GM23338 (cell line): ENCODE data around the gene RNH1. TPM values are rescaled to one million over a fixed set of nuclear protein-coding genes. Genes with fewer than 3 reads are reported as not detected.

Experiments
- ATAC-seq: fragments of 200-7000 bp; cut with Tn5 transposase; 3 replicates; pipeline ENCODE4 v1.9.1; 2020
- DNase-seq: peaks from one replicate; pipeline ENCODE4 v3.0.0-alpha.2; 2015; ENCODE audit warnings: low spot score
- H2AFZ ChIP-seq: fragments of 200-600 bp; sonication (generic); 2 replicates; pipeline ENCODE4 v1.8.0; 2016; ENCODE audit warnings: antibody characterized with exemption, mild to moderate bottlenecking, moderate library complexity
- H3F3A ChIP-seq: fragments of 200-600 bp; sonication (generic); replicated peaks from 2 replicates; pipeline ENCODE4 v1.8.0; 2017; ENCODE audit warnings: antibody characterized with exemption, mixed run types, low read depth
- H3K27ac ChIP-seq: fragments of 200-600 bp; sonication (generic); 2 replicates; pipeline ENCODE4 v1.6.1; 2016; ENCODE audit warnings: low read depth
- H3K27me3 ChIP-seq: fragments of 200-600 bp; sonication (generic); 2 replicates; pipeline ENCODE4 v1.8.0; 2016; ENCODE audit warnings: mild to moderate bottlenecking, mixed run types, moderate library complexity; ENCODE audit not compliant: insufficient read depth
- H3K36me3 ChIP-seq: fragments of 200-600 bp; sonication (generic); 2 replicates; pipeline ENCODE4 v1.8.0; 2016; ENCODE audit warnings: mild to moderate bottlenecking; ENCODE audit not compliant: insufficient read depth
- H3K4me1 ChIP-seq: fragments of 200-600 bp; sonication (generic); 2 replicates; pipeline ENCODE4 v1.8.0; 2016; ENCODE audit warnings: mild to moderate bottlenecking, moderate library complexity; ENCODE audit not compliant: insufficient read depth
- H3K4me2 ChIP-seq: fragments of 200-600 bp; sonication (generic); 2 replicates; pipeline ENCODE4 v1.7.1; 2017; ENCODE audit warnings: mixed run types
- H3K4me3 ChIP-seq: fragments of 200-600 bp; sonication (generic); 2 replicates; pipeline ENCODE4 v1.6.1; 2016; ENCODE audit warnings: mixed run types
- H3K79me2 ChIP-seq: fragments of 200-600 bp; sonication (generic); replicated peaks from 2 replicates; pipeline ENCODE4 v1.8.0; 2017; ENCODE audit warnings: mild to moderate bottlenecking; ENCODE audit not compliant: insufficient read depth
- H3K9me2 ChIP-seq: fragments of 200-600 bp; sonication (generic); 2 replicates; pipeline ENCODE4 v1.8.0; 2017; ENCODE audit not compliant: insufficient read depth
- H4K20me1 ChIP-seq: fragments of 200-600 bp; sonication (generic); replicated peaks from 2 replicates; pipeline ENCODE4 v1.8.0; 2017; ENCODE audit warnings: mild to moderate bottlenecking; ENCODE audit not compliant: insufficient read depth
- H3K27ac Mint-ChIP-seq: 2 replicates; pipeline ENCODE4 v1.8.0; 2020; ENCODE audit warnings: inconsistent platforms, mild to moderate bottlenecking, moderate library complexity, mixed read lengths
- H3K27me3 Mint-ChIP-seq: 3 replicates; pipeline ENCODE4 v1.8.0; 2022; ENCODE audit warnings: low read depth, mild to moderate bottlenecking, moderate library complexity, mixed read lengths, inconsistent platforms; ENCODE audit not compliant: insufficient read depth, poor library complexity
- H3K36me3 Mint-ChIP-seq: 3 replicates; pipeline ENCODE4 v1.8.0; 2021; ENCODE audit warnings: low read depth, mild to moderate bottlenecking, inconsistent platforms, moderate library complexity, mixed read lengths
- H3K4me1 Mint-ChIP-seq: 3 replicates; pipeline ENCODE4 v1.8.0; 2020; ENCODE audit warnings: mild to moderate bottlenecking, inconsistent platforms, mixed read lengths
- H3K4me3 Mint-ChIP-seq: 3 replicates; pipeline ENCODE4 v1.8.0; 2021; ENCODE audit warnings: moderate library complexity, mild to moderate bottlenecking, inconsistent platforms, mixed read lengths
- H3K9me3 Mint-ChIP-seq: 3 replicates; pipeline ENCODE4 v1.8.0; 2020; ENCODE audit warnings: moderate library complexity, mild to moderate bottlenecking, inconsistent platforms, mixed read lengths
- CREB1 ChIP-seq: fragments of 250-450 bp; sonication (Bioruptor Pico); IDR thresholded peaks from 2 replicates; pipeline ENCODE4 v1.5.0; 2020; ENCODE audit warnings: low read depth, mild to moderate bottlenecking, moderate library complexity
- EZH2phosphoT487 ChIP-seq: fragments of 200-600 bp; sonication (generic); IDR thresholded peaks from one replicate; pipeline ENCODE4 v1.8.1; 2018; ENCODE audit warnings: antibody characterized with exemption; ENCODE audit not compliant: unreplicated experiment
- JUNB ChIP-seq: IDR thresholded peaks from one replicate; pipeline ENCODE4 v1.6.1; 2016; ENCODE audit warnings: antibody characterized with exemption; ENCODE audit not compliant: unreplicated experiment
- NANOG ChIP-seq: IDR thresholded peaks from 2 replicates; pipeline ENCODE4 v1.6.1; 2016; ENCODE audit warnings: antibody characterized with exemption, borderline replicate concordance
- ZNF331 ChIP-seq: fragments of 250-450 bp; sonication (Bioruptor Pico); IDR thresholded peaks from 2 replicates; pipeline ENCODE4 v1.5.0; 2020; ENCODE audit warnings: low read depth, mild to moderate bottlenecking, moderate library complexity
- polyA plus RNA-seq: library from polyadenylated mRNA; unstranded; fragments of >200 nt; fragmentation: Nextera tagmentation; extraction: Ambion mirVana; gene quantifications from 2 replicates; pipeline ENCODE4 v1.2.1, GENCODE V29; 2016
- total RNA-seq: library from RNA; depleted of rRNA; stranded (reverse); fragments of >200 nt; shearing (Covaris generic); gene quantifications from 2 replicates; pipeline ENCODE4 v1.2.3, GENCODE V29; 2014
- TF ChIP-seq, protein P1 (sequence below): fragments of 250-450 bp; sonication (Bioruptor Pico); IDR thresholded peaks from 2 replicates; pipeline ENCODE4 v1.5.0; 2020; ENCODE audit warnings: mild to moderate bottlenecking, moderate library complexity
- TF ChIP-seq, protein P2 (sequence below), 2 experiments: fragments of 200-600 bp in 1 of 2; sonication (generic) in 1 of 2; conservative IDR thresholded peaks; 2 replicates each; pipeline versions ENCODE4 v1.5.1 to v1.6.1; 2016 to 2017; ENCODE audit warnings: antibody characterized with exemption in 2 of 2, low read depth in 2 of 2, mild to moderate bottlenecking in 2 of 2, moderate library complexity in 1 of 2
- TF ChIP-seq, protein P3 (sequence below): IDR thresholded peaks from one replicate; pipeline ENCODE4 v1.6.1; 2018; ENCODE audit warnings: antibody characterized with exemption; ENCODE audit not compliant: unreplicated experiment

RNH1 gene
- total and polyA plus RNA-seq, 2 experiments from 2014 or later: 33.3 to 56.3 TPM

DNA sequence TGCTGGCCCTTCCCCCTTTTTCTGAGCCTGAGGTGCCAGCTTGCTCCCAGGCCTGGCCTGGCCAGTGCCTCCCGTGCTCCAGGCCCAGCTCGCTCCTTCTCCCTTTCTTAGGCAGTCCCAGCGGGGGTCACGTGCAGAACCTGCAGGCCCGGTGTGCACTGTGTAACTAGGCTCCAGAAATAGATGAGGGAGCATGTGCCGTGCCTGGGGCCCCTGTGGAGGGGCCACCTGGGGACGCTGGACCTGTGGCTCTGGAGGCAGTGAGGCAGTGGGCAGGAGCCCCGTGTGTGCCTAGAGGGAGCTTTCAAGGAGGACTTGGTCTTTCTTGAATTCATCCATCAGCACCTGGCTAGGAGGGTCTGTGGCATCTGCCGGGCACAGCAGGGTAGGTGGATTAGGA, 45.4 kb downstream of the RNH1 start (continued):
- TF ChIP-seq, protein P1, sequence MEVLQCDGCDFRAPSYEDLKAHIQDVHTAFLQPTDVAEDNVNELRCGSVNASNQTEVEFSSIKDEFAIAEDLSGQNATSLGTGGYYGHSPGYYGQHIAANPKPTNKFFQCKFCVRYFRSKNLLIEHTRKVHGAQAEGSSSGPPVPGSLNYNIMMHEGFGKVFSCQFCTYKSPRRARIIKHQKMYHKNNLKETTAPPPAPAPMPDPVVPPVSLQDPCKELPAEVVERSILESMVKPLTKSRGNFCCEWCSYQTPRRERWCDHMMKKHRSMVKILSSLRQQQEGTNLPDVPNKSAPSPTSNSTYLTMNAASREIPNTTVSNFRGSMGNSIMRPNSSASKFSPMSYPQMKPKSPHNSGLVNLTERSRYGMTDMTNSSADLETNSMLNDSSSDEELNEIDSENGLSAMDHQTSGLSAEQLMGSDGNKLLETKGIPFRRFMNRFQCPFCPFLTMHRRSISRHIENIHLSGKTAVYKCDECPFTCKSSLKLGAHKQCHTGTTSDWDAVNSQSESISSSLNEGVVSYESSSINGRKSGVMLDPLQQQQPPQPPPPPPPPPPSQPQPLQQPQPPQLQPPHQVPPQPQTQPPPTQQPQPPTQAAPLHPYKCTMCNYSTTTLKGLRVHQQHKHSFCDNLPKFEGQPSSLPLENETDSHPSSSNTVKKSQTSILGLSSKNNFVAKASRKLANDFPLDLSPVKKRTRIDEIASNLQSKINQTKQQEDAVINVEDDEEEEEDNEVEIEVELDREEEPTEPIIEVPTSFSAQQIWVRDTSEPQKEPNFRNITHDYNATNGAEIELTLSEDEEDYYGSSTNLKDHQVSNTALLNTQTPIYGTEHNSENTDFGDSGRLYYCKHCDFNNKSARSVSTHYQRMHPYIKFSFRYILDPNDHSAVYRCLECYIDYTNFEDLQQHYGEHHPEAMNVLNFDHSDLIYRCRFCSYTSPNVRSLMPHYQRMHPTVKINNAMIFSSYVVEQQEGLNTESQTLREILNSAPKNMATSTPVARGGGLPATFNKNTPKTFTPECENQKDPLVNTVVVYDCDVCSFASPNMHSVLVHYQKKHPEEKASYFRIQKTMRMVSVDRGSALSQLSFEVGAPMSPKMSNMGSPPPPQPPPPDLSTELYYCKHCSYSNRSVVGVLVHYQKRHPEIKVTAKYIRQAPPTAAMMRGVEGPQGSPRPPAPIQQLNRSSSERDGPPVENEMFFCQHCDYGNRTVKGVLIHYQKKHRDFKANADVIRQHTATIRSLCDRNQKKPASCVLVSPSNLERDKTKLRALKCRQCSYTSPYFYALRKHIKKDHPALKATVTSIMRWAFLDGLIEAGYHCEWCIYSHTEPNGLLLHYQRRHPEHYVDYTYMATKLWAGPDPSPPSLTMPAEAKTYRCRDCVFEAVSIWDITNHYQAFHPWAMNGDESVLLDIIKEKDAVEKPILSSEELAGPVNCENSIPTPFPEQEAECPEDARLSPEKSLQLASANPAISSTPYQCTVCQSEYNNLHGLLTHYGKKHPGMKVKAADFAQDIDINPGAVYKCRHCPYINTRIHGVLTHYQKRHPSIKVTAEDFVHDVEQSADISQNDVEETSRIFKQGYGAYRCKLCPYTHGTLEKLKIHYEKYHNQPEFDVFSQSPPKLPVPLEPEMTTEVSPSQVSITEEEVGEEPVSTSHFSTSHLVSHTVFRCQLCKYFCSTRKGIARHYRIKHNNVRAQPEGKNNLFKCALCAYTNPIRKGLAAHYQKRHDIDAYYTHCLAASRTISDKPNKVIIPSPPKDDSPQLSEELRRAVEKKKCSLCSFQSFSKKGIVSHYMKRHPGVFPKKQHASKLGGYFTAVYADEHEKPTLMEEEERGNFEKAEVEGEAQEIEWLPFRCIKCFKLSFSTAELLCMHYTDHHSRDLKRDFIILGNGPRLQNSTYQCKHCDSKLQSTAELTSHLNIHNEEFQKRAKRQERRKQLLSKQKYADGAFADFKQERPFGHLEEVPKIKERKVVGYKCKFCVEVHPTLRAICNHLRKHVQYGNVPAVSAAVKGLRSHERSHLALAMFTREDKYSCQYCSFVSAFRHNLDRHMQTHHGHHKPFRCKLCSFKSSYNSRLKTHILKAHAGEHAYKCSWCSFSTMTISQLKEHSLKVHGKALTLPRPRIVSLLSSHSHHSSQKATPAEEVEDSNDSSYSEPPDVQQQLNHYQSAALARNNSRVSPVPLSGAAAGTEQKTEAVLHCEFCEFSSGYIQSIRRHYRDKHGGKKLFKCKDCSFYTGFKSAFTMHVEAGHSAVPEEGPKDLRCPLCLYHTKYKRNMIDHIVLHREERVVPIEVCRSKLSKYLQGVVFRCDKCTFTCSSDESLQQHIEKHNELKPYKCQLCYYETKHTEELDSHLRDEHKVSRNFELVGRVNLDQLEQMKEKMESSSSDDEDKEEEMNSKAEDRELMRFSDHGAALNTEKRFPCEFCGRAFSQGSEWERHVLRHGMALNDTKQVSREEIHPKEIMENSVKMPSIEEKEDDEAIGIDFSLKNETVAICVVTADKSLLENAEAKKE (CRISPR knock-in tag): no peak

DNA sequence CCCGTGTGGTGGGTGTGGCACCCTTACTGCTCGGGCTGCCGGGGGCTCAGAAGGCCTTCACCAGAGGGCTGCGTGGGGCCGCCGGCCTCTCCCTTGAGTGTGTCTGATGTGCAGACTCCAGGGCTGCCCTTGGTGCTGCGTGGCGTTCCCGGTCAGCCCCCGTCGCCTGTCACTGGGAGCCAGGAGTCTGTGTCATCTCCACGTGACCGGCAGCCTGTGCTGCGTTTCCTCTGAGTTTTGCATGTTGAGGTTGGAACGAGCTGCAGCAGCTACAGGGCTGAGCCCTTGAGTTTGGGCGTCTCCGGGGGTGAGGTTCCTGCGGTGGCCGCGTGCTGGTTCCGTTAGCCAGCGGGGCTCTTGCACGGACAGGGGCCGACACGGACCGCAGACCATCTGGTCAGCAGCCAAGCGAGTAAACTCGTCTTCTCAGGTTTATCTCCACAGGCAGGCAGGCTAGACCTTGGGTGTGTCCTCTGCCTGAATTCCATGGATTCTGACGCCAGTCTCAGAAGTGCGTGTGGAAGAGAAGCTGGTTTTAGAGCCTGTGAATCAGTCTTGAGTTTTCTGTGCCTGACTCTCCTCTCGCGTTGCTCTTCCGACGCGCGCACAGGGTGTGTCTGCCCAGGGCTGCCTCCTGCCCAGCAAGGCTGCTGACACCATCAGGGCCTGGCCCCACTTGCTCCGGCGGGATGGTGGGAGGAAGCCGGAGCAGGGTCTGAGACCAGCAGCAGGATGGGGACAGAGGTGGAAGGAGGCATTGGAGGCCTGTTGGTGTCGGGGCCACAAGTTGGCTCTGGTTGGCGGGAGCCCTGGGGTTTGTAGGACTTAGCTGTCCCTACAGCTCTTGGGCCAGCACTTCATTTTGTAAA, 46.5 kb downstream of the RNH1 start:
- Histone ChIP-seq H3K79me2 (peaks cover 47% of the 10 kb centered on the region), H3K9me2 (no peaks in the 10 kb centered on the region), H3K4me3 (no peak overlapping the region), H3F3A (peaks cover 7% of the 10 kb centered on the region; the same call in 1 of the 2 replicates), H3K27ac (no peak overlapping the region), H3K4me2 (no peak overlapping the region), H4K20me1 (peaks cover 21% of the 10 kb centered on the region), H2AFZ (no peak overlapping the region), H3K36me3 (no peaks in the 10 kb centered on the region), H3K4me1 (peaks cover 14% of the 10 kb centered on the region), H3K27me3 (no peaks in the 10 kb centered on the region)
- Mint-ChIP-seq H3K4me3 (no peak overlapping the region), H3K4me1 (peaks cover 26% of the 10 kb centered on the region), H3K9me3 (no peaks in the 10 kb centered on the region; the same call in 2 of the 3 replicates), H3K27ac (no peak overlapping the region), H3K27me3 (no peaks in the 10 kb centered on the region), H3K36me3 (peaks cover 10% of the 10 kb centered on the region; the same call in 2 of the 3 replicates)
- no peak for ATAC-seq
- DNase-seq: no peak
- TF ChIP-seq NANOG (no peak), JUNB (no peak), ZNF331 (no peak), EZH2phosphoT487 (no peak), CREB1 (CRISPR knock-in tag) (no peak)
- TF ChIP-seq, protein P2, sequence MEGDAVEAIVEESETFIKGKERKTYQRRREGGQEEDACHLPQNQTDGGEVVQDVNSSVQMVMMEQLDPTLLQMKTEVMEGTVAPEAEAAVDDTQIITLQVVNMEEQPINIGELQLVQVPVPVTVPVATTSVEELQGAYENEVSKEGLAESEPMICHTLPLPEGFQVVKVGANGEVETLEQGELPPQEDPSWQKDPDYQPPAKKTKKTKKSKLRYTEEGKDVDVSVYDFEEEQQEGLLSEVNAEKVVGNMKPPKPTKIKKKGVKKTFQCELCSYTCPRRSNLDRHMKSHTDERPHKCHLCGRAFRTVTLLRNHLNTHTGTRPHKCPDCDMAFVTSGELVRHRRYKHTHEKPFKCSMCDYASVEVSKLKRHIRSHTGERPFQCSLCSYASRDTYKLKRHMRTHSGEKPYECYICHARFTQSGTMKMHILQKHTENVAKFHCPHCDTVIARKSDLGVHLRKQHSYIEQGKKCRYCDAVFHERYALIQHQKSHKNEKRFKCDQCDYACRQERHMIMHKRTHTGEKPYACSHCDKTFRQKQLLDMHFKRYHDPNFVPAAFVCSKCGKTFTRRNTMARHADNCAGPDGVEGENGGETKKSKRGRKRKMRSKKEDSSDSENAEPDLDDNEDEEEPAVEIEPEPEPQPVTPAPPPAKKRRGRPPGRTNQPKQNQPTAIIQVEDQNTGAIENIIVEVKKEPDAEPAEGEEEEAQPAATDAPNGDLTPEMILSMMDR (conservative IDR thresholded peaks at IDR 0.05; ENCODE audit: low read depth in 2 of 2): no peak
- TF ChIP-seq, protein P3, sequence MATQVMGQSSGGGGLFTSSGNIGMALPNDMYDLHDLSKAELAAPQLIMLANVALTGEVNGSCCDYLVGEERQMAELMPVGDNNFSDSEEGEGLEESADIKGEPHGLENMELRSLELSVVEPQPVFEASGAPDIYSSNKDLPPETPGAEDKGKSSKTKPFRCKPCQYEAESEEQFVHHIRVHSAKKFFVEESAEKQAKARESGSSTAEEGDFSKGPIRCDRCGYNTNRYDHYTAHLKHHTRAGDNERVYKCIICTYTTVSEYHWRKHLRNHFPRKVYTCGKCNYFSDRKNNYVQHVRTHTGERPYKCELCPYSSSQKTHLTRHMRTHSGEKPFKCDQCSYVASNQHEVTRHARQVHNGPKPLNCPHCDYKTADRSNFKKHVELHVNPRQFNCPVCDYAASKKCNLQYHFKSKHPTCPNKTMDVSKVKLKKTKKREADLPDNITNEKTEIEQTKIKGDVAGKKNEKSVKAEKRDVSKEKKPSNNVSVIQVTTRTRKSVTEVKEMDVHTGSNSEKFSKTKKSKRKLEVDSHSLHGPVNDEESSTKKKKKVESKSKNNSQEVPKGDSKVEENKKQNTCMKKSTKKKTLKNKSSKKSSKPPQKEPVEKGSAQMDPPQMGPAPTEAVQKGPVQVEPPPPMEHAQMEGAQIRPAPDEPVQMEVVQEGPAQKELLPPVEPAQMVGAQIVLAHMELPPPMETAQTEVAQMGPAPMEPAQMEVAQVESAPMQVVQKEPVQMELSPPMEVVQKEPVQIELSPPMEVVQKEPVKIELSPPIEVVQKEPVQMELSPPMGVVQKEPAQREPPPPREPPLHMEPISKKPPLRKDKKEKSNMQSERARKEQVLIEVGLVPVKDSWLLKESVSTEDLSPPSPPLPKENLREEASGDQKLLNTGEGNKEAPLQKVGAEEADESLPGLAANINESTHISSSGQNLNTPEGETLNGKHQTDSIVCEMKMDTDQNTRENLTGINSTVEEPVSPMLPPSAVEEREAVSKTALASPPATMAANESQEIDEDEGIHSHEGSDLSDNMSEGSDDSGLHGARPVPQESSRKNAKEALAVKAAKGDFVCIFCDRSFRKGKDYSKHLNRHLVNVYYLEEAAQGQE: no peak
